NCI-H748 (cell line): ENCODE data around the gene EFCAB9.
A peak's percentile ranks its signal among the peaks of the same experiment; 100 is the strongest.
"Not testable (repeated sequence)": the region's sequence is repeated elsewhere in the genome, so short reads cannot be mapped to it uniquely, and the experiment has no call there.

ENCODE experiments used
- DNase-seq: peaks from one replicate; lab custom pipeline; 2025; ENCODE audit not compliant: unreplicated experiment; lab: John Stamatoyannopoulos, UW

EFCAB9 gene

DNA sequence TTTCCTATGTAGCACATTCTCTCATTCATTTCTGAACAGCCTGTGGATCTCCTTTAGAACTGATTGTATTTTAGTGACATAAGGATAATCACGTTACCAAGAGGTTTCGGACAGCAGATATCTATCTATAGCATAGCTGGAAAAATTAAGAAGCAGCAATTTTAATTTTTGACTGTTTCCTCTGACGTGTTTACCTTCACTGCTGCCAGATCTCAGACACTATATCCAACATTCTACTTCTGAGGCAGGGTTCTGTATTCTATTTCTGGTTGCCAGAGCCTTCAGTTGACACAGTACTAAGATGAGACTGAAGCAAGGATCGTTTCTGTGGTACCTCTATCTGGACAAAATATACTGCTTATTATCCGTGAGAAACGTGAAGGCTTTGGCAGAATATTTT, at the start of gene EFCAB9:
Gene EFCAB9 (plus strand): TSS at position 301 of the 400 bp plus-strand sequence. CDS start 1 bp downstream, at position 302.
- no peak for DNase-seq

DNA sequence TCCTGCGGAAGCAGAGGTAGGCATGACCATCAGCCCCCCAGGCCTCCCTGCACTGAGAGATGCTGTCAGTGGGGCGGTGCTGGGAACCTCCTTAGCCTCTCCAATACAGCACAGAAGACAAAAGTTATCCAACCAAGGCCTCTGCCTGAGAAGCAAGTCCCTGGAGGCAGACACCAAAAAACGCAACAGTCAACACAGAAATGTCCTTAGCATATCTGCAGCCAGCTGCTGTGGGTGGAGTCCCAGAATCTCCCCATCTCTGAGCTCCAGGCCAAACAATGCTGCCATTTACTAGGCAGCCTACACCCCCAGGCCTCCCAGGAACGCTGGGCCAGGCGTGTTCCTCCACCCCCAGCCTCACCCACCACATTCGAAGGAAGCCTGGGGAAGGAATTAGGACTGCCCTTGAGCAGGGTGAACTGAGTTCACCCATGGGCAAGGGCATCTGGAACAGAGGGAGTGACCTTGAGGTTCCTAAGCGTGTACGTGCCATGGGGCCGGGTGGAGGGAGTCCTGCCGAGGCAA, 49.6 kb upstream of the EFCAB9 start:
- no peak for DNase-seq

DNA sequence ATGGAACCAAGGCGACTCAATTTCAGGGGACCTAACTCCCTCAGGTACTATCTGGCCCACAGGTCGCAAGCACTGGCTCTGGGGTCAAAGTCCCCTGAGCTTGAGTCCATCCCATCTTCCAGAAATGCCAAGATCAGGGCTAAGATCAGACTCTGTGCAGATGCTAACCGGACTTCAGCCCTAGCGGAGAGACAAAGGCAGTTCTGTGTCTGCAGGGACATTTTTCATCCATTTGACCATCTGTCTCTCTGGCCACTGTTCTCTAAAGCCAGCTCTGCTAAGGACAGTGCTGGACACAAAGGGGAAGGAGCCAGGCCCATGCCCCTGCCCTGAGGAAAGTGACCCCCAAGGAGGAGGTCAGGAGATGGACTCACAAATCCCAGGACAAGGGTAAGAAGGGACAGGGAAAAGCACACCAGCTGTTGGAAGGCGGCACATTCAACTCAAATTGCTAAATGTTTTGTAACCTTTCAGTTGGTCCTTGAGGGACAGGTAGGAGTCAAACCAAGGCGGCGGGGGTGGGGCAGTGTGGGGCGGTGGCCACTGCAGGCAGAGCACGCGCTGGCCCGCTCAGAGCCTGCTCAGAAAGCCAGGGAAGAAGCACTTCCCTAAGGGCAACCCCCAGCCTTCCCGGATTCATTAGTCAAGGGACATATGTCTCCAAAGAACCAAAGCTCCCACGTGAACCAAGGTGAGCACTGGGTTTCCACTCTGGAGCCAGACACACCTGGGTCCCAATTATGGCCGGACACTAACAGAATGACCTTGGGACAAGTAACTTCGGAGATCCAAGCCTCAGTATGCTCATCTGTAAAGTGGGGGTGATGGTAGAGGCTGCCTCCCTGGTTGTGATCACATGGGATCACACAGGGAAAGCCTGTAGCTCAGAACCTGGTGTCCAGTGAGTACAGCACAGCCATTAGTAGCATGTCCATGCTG, 48.8 kb upstream of the EFCAB9 start:
- no peak for DNase-seq

DNA sequence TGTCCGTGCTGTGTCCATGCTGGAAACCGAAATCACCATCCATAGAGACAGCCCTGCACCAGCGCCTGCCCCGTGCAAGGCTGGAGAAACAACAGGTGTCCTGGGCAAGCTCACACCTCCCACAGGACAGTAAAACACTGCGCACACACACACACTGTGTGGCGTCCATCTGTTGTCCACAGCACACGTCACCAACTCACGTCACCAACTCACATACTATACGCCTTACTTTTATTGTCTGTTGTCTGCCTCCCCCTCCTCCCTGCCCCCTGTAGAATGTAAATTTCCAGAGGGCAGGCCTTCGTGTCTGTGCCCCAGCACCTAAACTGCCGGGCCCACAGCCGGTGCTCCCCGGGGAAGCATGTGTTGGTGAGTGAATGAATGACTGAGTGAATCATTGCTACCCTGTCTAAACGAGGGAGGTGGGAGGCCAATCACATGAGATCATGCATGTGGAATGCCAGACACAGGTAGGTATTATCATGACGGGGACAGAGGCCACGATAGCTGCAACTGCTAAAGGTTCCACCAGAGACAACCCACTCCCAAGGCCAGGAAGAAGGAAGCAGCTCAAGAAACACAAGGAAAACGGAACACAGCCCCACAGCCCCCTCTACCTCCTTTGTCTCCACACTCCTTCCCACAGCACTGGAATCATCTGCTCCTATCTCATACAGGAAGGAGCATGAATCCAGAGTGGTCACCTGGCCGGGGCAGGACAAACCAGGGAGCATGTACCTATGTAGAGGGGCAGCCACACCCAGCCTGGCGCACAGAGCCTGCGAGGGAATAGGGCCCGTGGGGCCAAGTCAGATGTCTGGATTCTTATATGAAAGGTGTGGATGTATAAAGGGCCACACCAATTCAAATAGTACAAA, 47.9 kb upstream of the EFCAB9 start:
- no peak for DNase-seq

DNA sequence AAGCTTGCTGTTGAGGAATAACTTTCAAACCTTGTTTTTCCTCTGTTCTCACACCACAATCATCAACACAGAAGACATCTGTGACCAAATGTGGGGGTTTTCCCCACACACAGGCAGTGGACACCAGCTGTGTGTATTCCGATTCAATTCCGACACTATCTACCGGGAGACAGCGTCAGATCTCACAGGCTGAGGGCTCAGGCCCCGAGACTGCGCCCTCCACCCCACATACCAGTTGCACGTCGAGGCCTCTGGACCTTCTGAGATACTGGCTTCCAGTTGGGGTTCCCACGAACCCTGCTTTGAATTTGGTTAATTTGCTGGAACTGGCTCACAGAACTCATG, 47.3 kb upstream of the EFCAB9 start:
- no peak for DNase-seq

DNA sequence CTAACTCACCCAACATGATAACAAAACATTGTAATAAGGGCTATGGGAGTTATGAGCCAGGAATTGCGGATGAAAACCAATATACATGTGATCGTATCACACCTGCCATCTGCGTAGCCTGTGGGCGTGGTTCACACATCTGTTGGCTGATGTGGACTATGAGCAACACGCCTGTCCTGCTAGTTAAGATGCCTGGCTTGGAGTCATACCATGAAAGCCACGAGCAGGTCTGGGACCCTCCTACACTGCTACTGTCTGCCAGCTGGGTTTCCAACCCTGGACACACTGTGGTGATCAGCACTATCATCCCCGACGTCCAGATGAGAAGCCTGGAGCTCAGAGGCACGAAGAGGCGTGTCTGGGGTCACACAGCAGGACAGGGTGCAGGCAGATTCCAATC, 46.1 kb upstream of the EFCAB9 start:
- no peak for DNase-seq

DNA sequence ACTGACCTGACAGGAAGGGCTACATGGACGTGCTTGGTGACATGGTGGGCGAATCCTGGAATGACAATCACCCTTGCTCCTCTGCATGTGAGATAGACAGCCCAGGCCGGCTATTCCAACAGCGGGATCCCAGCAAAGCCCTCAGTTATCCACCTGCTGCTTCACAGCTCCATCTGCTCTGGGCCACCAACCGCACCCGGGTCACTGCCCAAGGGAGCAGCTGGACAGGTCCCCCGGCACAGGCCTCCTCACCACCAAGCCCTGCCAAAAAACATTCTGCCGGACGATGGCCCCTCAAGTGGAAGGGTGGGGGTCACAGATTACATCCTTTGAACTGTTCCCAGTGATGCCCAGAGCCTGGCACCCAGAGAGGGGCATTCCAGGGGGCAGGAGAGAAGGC, 45.6 kb upstream of the EFCAB9 start:
- no peak for DNase-seq

DNA sequence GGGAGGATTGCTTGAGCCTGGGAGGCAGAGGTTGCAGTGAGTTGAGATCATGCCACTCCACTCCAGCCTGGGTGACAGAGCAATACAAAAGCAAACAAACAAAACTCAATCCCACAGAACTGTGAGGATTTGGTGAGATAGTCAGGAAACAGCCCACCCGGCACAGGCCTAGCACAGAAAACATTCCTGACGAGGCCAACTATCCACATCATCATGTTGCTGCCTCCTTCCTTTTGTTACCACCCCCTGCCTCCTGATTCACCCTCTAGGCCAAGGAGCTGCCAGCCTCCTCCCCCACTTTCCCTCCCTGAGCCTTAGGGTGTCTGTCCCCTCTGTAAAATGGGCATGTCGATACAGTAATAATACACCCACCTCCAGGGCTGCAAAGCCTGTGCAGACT, 44.9 kb upstream of the EFCAB9 start:
- DNase-seq: no peak

DNA sequence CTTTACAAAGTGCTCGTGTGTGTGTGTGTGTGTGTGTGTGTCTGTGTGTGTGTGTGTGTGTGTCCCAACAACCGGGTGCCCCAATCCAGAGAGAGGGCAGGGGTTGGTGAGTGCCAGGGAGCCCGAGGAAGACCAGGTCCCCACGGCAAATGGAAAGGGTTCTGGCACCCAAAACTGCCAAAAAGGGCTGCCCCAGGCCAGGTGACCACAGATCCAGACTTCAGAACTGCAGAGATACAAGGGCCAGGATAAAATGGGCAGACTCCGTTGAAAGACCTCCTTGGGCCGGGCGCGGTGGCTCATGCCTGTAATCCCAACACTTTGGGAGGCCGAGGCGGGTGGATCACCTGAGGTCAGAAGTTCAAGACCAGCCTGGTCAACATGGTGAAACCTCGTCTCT, 44.5 kb upstream of the EFCAB9 start:
- not testable (repeated sequence) for DNase-seq

DNA sequence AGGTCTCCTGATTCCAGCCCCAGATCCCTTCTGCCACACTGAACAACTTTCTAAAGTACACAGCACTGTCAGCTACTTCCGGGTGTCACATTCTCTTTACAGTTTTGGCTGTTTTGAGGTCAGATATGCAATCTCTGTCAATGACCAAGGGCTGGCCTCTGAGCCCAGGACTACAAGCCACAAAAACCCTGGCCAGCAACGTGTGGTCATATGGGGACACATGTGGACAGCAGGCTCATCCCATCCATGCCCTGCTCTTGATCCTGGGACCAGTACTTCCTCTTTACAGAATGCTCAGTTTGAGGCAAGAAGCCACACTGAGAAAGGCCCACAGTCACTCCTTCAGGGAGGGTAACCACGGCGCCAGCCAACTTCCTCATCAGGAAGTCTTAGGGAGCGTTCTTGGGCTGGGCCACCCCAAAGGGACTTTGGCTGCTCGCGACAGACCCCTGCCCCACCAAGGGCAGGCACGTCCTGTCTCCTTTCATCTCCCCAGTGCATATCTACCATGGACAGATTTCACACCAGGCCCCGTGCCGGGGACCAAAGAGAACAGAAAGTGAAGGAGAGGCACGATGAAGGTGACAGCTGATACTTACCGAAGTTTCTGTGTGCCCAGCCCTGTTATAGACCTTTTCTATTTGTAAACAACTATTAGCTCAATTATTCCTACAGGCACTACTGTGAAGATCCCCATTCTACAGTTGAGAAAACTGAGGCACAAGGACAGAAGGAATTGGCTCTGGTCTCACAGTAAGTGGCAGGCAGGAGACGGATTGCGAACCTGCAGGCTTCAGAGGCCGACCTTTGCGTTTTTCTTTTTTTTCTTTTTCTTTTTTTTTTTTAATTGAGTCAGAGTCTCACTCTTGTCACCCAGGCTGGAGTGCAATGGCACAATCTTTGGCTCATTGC, 43.2 kb upstream of the EFCAB9 start:
- DNase-seq: no peak

DNA sequence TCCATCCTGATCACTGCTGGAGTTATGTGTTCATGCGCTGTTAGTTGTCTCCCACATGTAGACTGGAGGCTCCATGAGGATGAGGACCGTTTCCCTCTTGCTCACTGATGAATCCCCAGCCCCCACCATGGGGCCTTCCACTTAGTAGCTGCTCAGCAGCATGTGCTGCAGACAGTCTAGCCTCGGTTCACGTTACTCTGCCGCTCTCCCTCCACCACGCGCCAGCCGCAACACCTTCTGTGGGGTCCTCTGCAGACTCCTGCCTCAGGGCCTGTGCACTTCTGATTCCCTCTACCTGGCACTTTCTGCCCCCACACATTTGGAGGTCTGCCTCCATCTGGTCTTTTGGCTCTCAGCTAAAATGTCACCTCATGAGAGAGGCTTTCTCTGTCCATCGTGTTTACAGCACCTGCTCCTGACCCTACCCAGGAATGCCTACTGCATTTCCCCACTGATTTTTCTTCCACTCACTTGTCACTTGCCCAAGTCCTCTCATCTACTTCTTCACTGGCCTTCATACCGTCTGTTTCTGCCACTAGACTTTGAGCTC, 42.2 kb upstream of the EFCAB9 start:
- no peak for DNase-seq

DNA sequence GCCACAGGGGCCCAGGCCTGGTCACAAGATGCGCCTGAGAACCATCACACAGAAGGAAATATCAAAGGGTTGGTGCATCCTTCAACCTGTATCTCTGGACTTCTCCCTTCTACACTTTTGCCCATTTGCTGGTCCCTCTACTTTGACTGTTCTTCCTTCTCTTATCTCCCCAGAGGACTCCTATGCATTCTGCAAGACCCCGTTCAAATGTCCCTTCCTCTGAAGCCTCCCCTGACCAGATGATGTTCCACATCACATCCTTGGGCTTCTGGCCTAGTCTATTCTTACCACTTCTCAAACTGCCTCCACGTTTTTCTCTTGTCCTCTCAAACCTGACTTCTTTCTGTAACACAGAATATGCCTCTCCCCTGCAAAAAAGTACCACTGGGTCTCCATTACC, 40.3 kb upstream of the EFCAB9 start:
- DNase-seq: no peak

DNA sequence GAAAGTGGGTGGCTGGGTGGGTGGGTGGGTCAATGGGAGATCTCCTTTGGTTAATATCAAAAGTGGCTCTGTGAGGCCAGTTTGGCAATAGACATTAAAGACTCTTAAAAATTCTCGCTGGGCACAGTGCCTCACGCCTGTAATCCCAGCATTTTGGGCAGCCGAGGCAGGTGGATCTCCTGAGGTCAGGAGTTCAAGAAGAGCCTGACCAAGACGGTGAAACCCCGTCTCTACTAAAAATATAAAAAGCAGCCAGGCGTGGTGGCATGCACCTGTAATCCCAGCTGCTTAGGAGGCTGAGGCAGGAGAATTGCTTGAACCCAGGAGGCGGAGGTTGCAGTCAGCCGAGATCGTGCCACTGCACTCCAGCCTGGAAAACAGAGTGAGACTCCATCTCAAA, 38.9 kb upstream of the EFCAB9 start:
- DNase-seq: not testable (repeated sequence)

DNA sequence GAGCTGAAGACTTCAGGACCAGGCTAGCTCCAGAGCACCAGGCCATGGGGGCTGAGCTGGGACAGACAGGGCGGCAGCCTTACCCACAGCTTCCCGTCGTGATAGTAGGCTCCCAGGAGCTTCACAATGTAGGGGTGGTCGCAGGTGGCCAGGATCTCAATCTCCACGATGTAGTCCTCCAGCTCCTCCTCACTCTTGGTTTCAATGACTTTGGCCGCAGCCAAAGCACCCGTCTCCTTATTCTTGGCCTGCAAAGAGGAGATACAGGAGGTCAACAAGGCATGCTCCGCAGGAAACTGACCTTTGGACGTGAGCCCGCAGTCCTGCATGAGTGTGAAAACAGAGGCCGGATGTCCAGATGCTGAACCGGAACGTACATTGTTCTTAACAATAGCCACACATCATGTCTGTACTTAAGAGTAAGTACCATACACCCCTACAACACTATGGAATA, 37.4 kb upstream of the EFCAB9 start:
- DNase-seq: peak; percentile 9

DNA sequence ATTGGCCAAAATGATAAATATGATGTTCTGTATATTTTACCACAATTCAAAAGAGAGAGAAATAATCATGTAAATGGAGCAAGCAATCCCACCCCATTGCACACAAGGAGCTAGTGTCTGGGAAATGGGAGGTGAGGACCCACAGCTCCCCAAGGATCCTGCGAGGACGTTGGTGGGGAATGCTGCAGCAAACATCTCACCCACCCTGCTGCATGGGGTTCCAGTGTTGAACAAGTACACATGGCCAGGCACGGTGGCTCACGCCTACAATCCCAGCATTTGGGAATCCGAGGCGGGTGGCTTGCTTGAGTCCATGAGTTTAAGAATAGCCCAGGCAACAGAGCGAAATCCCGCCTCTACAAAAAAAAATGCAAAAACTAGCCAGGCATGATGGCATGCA, 35.0 kb upstream of the EFCAB9 start:
- no peak for DNase-seq

DNA sequence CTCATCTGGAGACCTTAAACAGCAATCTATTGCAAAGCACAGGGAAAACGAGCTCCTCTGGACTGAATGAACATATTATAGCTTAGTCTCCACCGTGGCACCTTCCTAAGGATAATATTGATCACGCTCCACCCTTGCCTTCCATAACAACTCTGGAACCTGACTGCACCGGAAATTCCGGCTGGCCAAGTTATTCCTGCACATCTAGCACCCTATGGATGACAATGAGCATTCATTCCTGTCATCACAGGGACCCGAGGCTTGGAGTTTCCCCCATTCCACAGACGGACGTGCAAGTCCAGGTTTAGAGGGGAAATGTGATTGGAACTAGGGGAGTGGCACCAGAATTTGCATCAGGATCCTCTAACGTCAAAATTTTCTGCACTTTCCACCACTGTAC, 33.5 kb upstream of the EFCAB9 start:
- no peak for DNase-seq

DNA sequence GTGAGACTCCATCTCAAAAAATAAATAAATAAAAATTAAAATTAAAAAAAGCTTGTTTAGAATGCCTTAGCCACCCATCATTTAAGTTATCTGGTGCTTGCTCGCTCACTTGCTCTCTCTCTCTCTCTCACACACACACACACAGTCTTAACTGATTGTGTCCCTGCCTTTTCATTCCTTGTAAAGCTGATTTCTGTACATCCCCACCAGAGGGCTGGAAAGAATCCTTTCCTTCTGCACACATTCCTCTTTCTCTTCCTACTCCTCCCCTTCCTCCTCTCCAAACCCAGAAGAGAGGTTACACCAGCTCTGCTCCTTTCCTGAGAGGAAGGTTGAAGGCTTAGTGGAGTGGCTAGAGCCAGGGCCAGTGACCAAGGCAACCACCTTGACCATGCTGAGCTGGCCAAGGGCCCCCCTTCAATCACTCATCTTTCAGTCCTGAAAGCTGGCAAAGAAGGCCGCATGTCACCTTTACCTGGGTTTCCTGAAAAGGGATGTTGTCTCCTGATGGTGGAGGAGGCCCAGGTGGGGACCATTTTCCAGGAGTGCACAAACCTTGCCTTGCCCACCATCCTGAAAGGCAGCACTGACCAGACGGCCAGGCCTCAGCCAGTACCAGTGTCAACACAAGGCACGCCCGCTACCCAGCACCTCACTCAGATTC, 31.5 kb upstream of the EFCAB9 start:
- DNase-seq: no peak

DNA sequence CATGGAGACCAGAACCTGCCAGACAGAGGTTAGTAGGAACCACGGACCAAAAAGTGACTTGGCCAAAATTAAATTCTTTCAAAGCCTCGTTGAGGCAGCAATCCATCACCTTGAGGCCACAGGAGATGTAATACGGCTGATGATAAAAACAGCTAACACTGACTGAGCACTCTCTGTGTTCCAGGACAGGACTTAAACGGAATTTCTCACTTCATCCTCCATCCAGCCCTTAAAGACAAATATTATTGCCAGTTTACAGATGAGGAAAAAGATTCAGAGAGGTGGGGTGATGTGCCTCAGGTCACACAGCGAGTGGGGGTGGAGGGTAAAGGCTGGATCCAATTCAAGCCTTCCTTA, 31.0 kb upstream of the EFCAB9 start:
- DNase-seq: no peak

DNA sequence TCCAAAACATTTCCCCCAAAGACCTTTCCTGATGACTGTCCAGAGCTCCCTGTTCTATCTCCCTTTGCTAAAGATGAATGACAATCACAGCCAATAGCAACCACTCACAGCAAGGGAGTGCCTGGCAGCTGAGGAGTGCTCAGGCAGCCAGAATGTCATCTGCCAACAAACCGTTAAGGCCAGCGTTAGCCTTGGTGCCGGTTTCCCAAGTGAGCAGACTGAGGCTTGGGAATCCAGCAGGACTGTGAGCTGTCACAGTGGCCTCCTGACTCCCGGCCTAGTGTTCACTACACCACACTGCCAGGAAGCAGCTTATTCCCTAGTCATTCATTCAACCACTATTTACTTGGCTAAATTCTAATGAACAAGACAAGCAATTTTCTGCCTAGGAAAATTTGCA, 30.6 kb upstream of the EFCAB9 start:
- DNase-seq: no peak

DNA sequence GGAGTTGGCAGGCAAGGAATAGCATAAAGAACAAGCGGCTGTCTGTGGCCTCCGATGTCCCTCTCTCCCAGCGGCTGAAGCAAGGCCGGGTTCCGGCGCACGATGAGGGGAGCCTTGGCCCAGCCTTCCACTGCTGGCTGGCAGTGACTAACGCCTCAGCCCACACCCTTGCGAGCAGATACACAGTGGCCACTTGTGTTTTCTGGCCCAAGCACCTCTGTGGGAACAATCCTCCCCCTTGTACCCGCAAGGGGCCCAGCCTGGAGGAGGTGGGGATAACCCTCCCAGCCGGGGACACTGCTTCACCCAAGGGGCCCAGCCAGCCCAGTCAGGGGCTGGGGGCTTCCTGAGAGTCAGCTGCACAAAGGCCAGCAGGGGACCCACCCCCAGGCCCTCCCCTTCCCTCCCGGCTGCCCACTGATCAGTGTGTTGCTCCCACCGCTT, 29.2 kb upstream of the EFCAB9 start:
- DNase-seq: no peak
